ENCODE results near the gene ATP2B2.

The ATP2B2 gene

GRCh38 chr3:10338591-10339353 is 166.6 kb downstream of the ATP2B2 start:
- no peak overlapping the region for H3K4me3 ChIP-seq (ENCODE audit: low read depth, low read length)
- DNase-seq (ENCODE audit: low read depth) = no peak
- TF ChIP-seq, protein P1, sequence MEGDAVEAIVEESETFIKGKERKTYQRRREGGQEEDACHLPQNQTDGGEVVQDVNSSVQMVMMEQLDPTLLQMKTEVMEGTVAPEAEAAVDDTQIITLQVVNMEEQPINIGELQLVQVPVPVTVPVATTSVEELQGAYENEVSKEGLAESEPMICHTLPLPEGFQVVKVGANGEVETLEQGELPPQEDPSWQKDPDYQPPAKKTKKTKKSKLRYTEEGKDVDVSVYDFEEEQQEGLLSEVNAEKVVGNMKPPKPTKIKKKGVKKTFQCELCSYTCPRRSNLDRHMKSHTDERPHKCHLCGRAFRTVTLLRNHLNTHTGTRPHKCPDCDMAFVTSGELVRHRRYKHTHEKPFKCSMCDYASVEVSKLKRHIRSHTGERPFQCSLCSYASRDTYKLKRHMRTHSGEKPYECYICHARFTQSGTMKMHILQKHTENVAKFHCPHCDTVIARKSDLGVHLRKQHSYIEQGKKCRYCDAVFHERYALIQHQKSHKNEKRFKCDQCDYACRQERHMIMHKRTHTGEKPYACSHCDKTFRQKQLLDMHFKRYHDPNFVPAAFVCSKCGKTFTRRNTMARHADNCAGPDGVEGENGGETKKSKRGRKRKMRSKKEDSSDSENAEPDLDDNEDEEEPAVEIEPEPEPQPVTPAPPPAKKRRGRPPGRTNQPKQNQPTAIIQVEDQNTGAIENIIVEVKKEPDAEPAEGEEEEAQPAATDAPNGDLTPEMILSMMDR (IDR thresholded peaks at IDR 0.05; ENCODE audit: low read depth, low read length, missing control alignments) = no peak

GRCh38 chr3:10338164-10338470 is 167.3 kb downstream of the ATP2B2 start:
- no peak for DNase-seq (ENCODE audit: low read depth)
- TF ChIP-seq, protein P1 (IDR thresholded peaks at IDR 0.05; ENCODE audit: low read depth, low read length, missing control alignments) = no peak
- H3K4me3 ChIP-seq (ENCODE audit: low read depth, low read length) = no peak overlapping the region

DNA sequence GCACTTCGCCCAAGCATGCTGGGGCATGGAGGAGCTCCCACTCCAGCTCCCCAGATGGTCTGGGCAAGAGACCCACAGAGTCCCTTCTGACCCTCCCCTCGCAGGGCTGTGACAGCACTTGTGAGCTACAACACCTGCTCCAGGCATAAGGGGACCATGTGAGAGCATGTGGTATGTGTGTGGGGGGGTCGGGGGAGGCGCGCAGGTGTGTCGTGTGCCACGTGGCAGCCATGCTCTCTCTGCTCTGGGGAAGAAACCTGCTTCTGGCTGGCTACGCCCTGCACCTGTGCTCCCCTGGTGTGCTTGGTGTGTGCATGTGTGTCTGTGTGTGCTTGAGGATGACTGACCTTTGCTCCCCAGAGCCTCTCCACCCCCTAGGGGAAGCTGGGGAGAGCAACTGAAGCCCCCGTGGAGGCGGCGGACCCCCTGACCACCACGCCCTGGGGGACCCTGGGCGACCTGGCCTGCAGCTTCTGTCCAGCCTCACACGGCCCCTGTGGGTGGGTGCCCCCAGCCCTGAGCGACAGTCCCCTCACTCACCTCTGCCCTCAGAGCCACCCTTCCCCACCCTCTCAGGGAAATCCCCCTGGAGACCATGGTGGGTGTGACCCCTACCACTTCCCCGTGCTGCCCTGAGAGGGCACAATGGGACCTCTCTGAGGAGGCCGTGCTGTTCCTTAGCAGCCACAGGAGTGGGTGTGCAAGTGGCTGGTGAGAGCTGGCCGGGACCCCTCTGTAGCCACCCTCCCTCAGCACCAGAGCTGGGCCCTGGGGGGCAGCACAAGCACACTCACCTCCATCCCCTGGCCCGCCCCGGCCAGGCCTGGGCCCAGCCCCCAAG is 167.8 kb downstream of the ATP2B2 start:
- DNase-seq (ENCODE audit: low read depth) = no peak
- H3K4me3 ChIP-seq (ENCODE audit: low read depth, low read length) = no peak overlapping the region
- TF ChIP-seq, protein P1 (IDR thresholded peaks at IDR 0.05; ENCODE audit: low read depth, low read length, missing control alignments) = no peak

DNA sequence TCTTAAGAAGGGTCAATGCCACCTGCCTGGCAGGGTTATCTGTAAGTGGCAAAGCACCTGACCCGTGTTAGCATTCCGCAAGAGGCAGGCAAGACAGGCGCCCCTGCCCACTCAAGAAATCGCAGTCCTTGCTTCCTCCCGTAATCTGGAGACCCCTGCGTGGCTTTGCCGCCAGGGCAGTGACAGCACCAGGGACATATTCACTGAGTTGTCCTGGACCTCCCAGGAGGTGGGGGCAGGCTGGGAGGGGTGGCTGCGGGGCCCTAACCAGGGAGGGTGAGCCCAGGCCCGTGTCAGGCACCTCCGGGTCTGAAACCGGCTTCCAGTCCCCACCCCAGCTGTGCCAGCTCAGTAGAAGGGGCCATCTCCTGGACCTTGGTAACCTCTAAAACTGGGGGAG is 168.6 kb downstream of the ATP2B2 start:
- H3K4me3 ChIP-seq (ENCODE audit: low read depth, low read length) = no peak overlapping the region
- TF ChIP-seq, protein P1 (IDR thresholded peaks at IDR 0.05; ENCODE audit: low read depth, low read length, missing control alignments) = no peak
- no peak for DNase-seq (ENCODE audit: low read depth)

- no peak for DNase-seq (ENCODE audit: low read depth)
These were observed 169.3 kb downstream of the ATP2B2 start for GRCh38 chr3:10335871-10336622.

GRCh38 chr3:10335190-10335738 is 170.1 kb downstream of the ATP2B2 start:
- TF ChIP-seq, protein P1 (IDR thresholded peaks at IDR 0.05; ENCODE audit: low read depth, low read length, missing control alignments) = no peak
- no peak for DNase-seq (ENCODE audit: low read depth)
- no peak overlapping the region for H3K4me3 ChIP-seq (ENCODE audit: low read depth, low read length)

More at GRCh38 chr3:10335871-10336622, 169.3 kb downstream of the ATP2B2 start:
- H3K4me3 ChIP-seq (ENCODE audit: low read depth, low read length) = no peak overlapping the region
- TF ChIP-seq, protein P1 (IDR thresholded peaks at IDR 0.05; ENCODE audit: low read depth, low read length, missing control alignments) = no peak
